Measurements from ENCODE around the gene P4HTM.

P4HTM gene

GRCh38 chr3:49009396-49009795, 19.4 kb downstream of the P4HTM start:
- no peak for DNase-seq

GRCh38 chr3:49012441-49013017, 22.5 kb downstream of the P4HTM start:
- DNase-seq = no peak

GRCh38 chr3:49013113-49013737, 23.2 kb downstream of the P4HTM start:
- no peak for DNase-seq

DNA sequence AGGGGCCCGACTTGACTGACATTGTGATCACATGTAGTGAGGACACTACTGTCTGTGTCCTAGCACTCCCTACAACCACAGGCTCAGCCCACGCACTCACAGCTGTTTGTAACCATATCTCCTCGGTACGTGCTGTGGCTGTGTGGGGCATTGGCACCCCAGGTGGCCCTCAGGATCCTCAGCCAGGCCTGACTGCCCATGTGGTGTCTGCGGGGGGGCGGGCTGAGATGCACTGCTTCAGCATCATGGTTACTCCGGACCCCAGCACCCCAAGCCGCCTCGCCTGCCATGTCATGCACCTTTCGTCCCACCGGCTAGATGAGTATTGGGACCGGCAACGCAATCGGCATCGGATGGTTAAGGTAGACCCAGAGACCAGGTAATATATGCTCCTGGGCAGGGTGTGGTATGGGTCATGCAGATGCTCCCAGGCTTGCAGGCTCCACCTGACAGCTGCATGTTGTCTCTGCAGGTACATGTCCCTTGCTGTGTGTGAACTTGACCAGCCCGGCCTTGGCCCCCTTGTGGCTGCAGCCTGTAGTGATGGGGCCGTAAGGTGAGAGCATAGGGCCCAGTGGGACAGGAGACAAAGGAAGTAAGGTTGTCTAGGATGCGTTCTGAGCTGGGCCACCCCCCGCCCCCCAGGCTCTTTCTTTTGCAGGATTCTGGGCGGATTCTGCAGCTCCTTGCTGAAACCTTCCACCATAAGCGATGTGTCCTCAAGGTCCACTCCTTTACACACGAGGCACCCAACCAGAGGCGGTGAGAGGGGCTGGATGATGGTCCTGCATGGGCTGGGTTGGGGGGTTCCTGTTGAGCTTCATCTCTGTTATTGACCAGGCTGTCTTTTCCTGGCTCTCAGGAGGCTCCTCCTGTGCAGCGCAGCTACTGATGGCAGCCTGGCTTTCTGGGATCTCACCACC, 24.0 kb downstream of the P4HTM start:
- peak; percentile 21 for DNase-seq

- DNase-seq = no peak
These were observed 25.0 kb downstream of the P4HTM start for GRCh38 chr3:49015072-49015471.

- DNase-seq = no peak
These were observed 25.7 kb downstream of the P4HTM start for GRCh38 chr3:49015765-49016164.

- DNase-seq = no peak
These were observed 26.6 kb downstream of the P4HTM start for GRCh38 chr3:49016414-49017228.

DNA sequence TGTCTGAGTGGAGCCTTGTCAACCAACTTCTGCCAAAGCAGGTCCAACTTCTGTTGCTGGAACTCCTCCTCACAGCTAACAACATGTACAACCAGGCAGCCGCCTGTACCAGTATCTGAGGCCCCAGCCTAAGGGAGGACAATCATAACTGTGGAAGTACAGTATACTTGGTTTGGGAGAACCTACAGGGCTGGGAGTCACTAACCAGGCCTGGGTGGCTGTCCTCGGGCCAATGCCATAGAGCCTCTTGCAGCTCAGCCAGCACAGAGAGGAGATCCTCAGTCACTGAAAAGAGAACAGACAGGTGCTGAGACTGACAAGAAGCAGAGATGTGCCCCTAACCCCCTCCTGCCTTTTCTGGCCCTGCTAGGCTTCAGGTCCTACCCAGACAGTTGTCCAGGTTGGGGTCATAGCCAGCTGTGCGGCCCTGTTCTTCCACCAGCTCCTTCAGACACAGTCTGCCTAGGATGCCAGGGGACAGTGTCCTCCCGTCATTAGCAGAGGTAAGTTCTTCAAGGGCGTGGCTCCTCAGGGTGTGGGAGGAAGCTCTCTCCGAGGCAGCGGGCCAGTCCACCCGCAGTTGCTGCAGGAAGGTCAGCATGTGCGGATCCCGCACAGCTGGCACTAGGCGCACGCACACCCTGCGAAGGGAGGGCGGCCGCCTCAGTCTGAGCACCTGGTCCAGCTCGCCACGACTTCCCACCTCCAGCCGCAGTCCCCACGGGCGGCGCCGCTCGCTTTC, 27.4 kb downstream of the P4HTM start:
- DNase-seq = peak; percentile 44

GRCh38 chr3:49017971-49018706, 28.1 kb downstream of the P4HTM start, which contains the start of gene DALRD3:
Gene DALRD3 (minus strand): TSS chr3:49018580. CDS start chr3:49018564, 16 bp downstream.
- DNase-seq = peak; percentile 81

DNA sequence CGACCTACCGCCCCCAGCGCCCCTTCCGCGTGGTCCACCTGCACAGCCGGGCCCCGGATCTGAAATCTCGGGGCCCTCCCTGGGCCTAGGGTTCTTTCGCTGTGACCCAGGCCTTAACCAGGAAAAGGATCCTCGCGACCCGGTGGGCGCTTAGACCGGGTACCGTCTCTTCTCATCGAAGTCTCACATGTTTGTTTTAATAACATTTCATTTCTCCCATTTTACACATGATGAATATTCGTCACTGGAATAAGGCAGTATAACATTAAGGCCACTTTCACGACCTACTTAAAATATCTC, 28.6 kb downstream of the P4HTM start:
- DNase-seq = no peak

- no peak for DNase-seq
These were observed 29.9 kb downstream of the P4HTM start for GRCh38 chr3:49019941-49020329.

- peak; percentile 20 for DNase-seq
These were observed 30.5 kb downstream of the P4HTM start for GRCh38 chr3:49020330-49021212.

- peak; percentile 97 for DNase-seq
These were observed 31.3 kb downstream of the P4HTM start for GRCh38 chr3:49021213-49021812.

GRCh38 chr3:49021813-49022687, 32.0 kb downstream of the P4HTM start, which contains the start of gene NDUFAF3:
Gene NDUFAF3 (plus strand): TSS chr3:49022121. CDS start chr3:49022145, 24 bp downstream.
- peak; percentile 95 for DNase-seq

DNA sequence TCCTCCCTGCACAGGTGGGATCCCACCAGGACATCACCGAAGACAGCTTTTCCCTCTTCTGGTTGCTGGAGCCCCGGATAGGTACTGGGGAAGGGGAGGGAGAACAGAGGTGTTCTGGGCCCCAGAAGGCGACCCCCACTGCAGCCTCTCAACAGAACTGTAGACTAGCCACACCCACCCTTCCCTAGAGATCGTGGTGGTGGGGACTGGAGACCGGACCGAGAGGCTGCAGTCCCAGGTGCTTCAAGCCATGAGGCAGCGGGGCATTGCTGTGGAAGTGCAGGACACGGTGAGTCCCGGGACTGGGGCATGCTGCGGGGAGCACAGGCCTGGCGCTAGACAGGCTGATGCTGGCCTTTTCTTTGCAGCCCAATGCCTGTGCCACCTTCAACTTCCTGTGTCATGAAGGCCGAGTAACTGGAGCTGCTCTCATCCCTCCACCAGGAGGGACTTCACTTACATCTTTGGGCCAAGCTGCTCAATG, 32.7 kb downstream of the P4HTM start:
- DNase-seq = no peak

- no peak for DNase-seq
These were observed 33.7 kb downstream of the P4HTM start for GRCh38 chr3:49023775-49024174.

GRCh38 chr3:49024449-49024848, 34.4 kb downstream of the P4HTM start:
- no peak for DNase-seq

GRCh38 chr3:49025005-49025792, 35.2 kb downstream of the P4HTM start:
- no peak for DNase-seq

Data from NCI-H345 (cell line).